Measurements from ENCODE around the gene NR1I2.

Gene NR1I2

GRCh38 chr3:119856695-119857094 is 74.8 kb downstream of the NR1I2 start:
- TF ChIP-seq FOXA1 (IDR thresholded peaks at IDR 0.05) (no peak), ELF4 (IDR thresholded peaks at IDR 0.05) (no peak), L3MBTL2 (conservative IDR thresholded peaks at IDR 0.05) (no peak)
- DNase-seq (ENCODE audit: extremely low spot score), result no peak
- CTCF ChIA-PET, result no interaction called here
- POLR2A ChIA-PET, result no interaction called here

- ChIA-PET CTCF (no interaction called here), POLR2A (no interaction called here)
- TF ChIP-seq SUZ12 (IDR thresholded peaks at IDR 0.05) (no peak), ARNT (IDR thresholded peaks at IDR 0.05) (no peak), HDGF (IDR thresholded peaks at IDR 0.05; ENCODE audit: borderline replicate concordance) (no peak), CTBP1 (IDR thresholded peaks at IDR 0.05; ENCODE audit: borderline replicate concordance) (no peak), ELF4 (IDR thresholded peaks at IDR 0.05) (no peak), TARDBP (IDR thresholded peaks at IDR 0.05) (no peak), SP1 (IDR thresholded peaks at IDR 0.05) (no peak), FOXA1 (IDR thresholded peaks at IDR 0.05) (no peak), L3MBTL2 (conservative IDR thresholded peaks at IDR 0.05) (no peak)
- DNase-seq (ENCODE audit: extremely low spot score), result no peak
These were observed 77.1 kb downstream of the NR1I2 start for GRCh38 chr3:119858957-119859356.

DNA sequence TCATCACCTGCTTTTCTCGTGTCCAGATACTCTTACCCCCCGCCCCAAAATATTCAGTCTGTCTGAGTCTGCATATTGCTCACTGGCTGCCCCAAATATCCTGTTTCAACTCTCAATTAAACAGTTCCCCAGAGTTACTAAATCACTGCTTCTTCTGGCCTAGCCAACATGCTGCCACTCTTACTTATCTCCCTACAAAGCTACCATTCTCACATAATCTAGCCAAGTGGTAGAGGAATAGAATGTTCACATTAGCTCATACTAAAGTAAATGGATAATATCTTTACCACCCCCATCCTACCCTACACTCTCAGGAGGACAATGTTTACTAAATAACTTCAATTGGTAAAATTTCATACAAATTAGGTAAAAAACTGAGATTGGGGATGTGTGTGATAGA is 77.8 kb downstream of the NR1I2 start:
- TF ChIP-seq ELF4 (IDR thresholded peaks at IDR 0.05) (no peak), FOXK2 (IDR thresholded peaks at IDR 0.05) (no peak), LEF1 (IDR thresholded peaks at IDR 0.05; ENCODE audit: borderline replicate concordance) (no peak), FOXM1 (IDR thresholded peaks at IDR 0.05; ENCODE audit: borderline replicate concordance) (no peak), CTBP1 (IDR thresholded peaks at IDR 0.05; ENCODE audit: borderline replicate concordance) (no peak), ARNT (IDR thresholded peaks at IDR 0.05) (no peak), TARDBP (IDR thresholded peaks at IDR 0.05) (no peak), NFRKB (IDR thresholded peaks at IDR 0.05) (no peak), SP1 (IDR thresholded peaks at IDR 0.05) (no peak), L3MBTL2 (conservative IDR thresholded peaks at IDR 0.05) (no peak), FOXA1 (IDR thresholded peaks at IDR 0.05) (no peak), SUZ12 (IDR thresholded peaks at IDR 0.05) (no peak), BHLHE40 (IDR thresholded peaks at IDR 0.05; ENCODE audit: borderline replicate concordance) (no peak), ZNF384 (IDR thresholded peaks at IDR 0.05) (no peak), HDGF (IDR thresholded peaks at IDR 0.05; ENCODE audit: borderline replicate concordance) (no peak)
- TF ChIP-seq, protein P1, sequence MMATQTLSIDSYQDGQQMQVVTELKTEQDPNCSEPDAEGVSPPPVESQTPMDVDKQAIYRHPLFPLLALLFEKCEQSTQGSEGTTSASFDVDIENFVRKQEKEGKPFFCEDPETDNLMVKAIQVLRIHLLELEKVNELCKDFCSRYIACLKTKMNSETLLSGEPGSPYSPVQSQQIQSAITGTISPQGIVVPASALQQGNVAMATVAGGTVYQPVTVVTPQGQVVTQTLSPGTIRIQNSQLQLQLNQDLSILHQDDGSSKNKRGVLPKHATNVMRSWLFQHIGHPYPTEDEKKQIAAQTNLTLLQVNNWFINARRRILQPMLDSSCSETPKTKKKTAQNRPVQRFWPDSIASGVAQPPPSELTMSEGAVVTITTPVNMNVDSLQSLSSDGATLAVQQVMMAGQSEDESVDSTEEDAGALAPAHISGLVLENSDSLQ (IDR thresholded peaks at IDR 0.05), result no peak
- ChIA-PET POLR2A (no interaction called here), CTCF (no interaction called here)
- DNase-seq (ENCODE audit: extremely low spot score), result no peak

DNA sequence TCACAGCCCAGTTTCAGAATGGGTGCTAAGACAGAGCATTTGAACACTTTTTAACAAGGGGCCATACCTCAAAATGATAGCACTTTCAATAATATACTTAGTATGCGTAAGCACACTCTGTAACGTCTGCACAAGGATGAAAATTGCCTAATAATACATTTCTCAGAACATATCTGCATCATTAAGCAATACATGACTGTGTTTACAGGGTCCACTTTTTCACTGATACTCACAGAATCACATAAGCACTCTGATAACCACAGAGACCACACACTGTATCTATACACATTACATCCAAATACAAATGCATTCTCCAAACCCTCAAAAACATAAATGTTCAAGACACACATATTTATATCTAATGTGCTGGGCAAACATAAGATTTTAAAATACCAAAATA is 79.8 kb downstream of the NR1I2 start:
- TF ChIP-seq NFRKB (IDR thresholded peaks at IDR 0.05) (no peak), LEF1 (IDR thresholded peaks at IDR 0.05; ENCODE audit: borderline replicate concordance) (no peak), HDGF (IDR thresholded peaks at IDR 0.05; ENCODE audit: borderline replicate concordance) (no peak), L3MBTL2 (conservative IDR thresholded peaks at IDR 0.05) (no peak), SP1 (IDR thresholded peaks at IDR 0.05) (no peak)
- POLR2A ChIA-PET, result no interaction called here
- CTCF ChIA-PET, result no interaction called here
- no peak for DNase-seq (ENCODE audit: extremely low spot score)

DNA sequence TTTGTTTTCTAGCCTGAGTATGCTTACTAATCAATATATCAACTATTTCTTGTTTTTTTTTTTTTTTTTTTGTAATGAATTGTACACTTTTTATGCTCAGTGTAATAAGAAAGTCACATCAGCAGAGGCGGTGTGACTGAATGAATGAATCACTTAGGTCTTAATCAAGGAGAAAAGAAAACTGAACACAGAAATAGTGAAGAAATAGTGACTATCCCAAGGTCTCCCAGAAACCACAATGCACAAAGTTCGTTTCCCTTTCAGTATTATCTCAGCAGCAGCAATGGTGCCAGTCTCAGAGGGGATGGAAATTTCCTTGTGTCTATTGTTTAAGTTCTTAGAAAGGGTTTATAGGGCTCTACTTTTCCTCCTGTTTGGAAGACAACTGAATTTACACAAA is 80.7 kb downstream of the NR1I2 start:
- TF ChIP-seq FOXM1 (IDR thresholded peaks at IDR 0.05; ENCODE audit: borderline replicate concordance), result no peak
- TF ChIP-seq LEF1 (IDR thresholded peaks at IDR 0.05; ENCODE audit: borderline replicate concordance), result no peak
- TF ChIP-seq ZNF384 (IDR thresholded peaks at IDR 0.05), result no peak
- TF ChIP-seq BHLHE40 (IDR thresholded peaks at IDR 0.05; ENCODE audit: borderline replicate concordance), result no peak
- TF ChIP-seq, protein P1 (IDR thresholded peaks at IDR 0.05), result no peak
- CTCF ChIA-PET, result no interaction called here
- DNase-seq (ENCODE audit: extremely low spot score), result no peak
- POLR2A ChIA-PET, result no interaction called here

DNA sequence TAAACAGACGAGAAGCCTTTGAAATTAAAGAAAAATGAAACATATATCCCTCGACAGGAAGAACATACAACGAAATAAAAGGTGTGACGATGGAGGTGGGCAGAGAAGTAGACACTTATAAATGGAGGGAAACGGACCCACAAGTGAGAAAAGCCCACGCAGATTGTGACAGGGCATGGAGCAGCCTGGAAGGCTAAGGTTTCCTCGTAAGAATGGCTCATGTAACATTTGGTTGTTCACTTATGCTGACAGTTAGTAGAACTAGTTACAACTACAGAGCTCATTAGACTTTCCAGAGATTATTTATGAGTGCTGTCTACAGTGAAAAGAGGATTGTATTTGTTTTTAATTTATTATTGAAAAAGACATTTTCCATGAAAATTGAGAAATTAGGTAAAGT is 82.6 kb downstream of the NR1I2 start:
- POLR2A ChIA-PET, result no interaction called here
- CTCF ChIA-PET, result no interaction called here
- DNase-seq (ENCODE audit: extremely low spot score), result no peak

More for the DNA sequence above, 82.6 kb downstream of the NR1I2 start:
- no peak for TF ChIP-seq SUZ12 (IDR thresholded peaks at IDR 0.05)
- no peak for TF ChIP-seq ELF4 (IDR thresholded peaks at IDR 0.05)
- no peak for TF ChIP-seq BHLHE40 (IDR thresholded peaks at IDR 0.05; ENCODE audit: borderline replicate concordance)
- no peak for TF ChIP-seq NFRKB (IDR thresholded peaks at IDR 0.05)
- no peak for TF ChIP-seq FOXK2 (IDR thresholded peaks at IDR 0.05)
- TF ChIP-seq TARDBP (IDR thresholded peaks at IDR 0.05), result no peak
- TF ChIP-seq FOXM1 (IDR thresholded peaks at IDR 0.05; ENCODE audit: borderline replicate concordance), result no peak
- no peak for TF ChIP-seq ARNT (IDR thresholded peaks at IDR 0.05)
- TF ChIP-seq LEF1 (IDR thresholded peaks at IDR 0.05; ENCODE audit: borderline replicate concordance), result no peak
- TF ChIP-seq SP1 (IDR thresholded peaks at IDR 0.05), result no peak
- TF ChIP-seq L3MBTL2 (conservative IDR thresholded peaks at IDR 0.05), result no peak
- TF ChIP-seq HDGF (IDR thresholded peaks at IDR 0.05; ENCODE audit: borderline replicate concordance), result no peak
- no peak for TF ChIP-seq ZNF384 (IDR thresholded peaks at IDR 0.05)
- TF ChIP-seq, protein P1 (IDR thresholded peaks at IDR 0.05), result no peak
- TF ChIP-seq FOXA1 (IDR thresholded peaks at IDR 0.05), result no peak
- no peak for TF ChIP-seq CTBP1 (IDR thresholded peaks at IDR 0.05; ENCODE audit: borderline replicate concordance)

Measured in HEK293T (cell line).